Measurements from ENCODE around the gene ATP7B.

Gene ATP7B

GRCh38 chr13:52006523-52007245 lies 4.6 kb downstream of the ATP7B start:
- H3K4me3 ChIP-seq (ENCODE audit: low read depth, low read length) = no peak overlapping the region
- no peak for TF ChIP-seq CTCF (IDR thresholded peaks at IDR 0.05; ENCODE audit: low read depth, low read length, missing control alignments)
- no peak for DNase-seq (ENCODE audit: low read depth)

DNA sequence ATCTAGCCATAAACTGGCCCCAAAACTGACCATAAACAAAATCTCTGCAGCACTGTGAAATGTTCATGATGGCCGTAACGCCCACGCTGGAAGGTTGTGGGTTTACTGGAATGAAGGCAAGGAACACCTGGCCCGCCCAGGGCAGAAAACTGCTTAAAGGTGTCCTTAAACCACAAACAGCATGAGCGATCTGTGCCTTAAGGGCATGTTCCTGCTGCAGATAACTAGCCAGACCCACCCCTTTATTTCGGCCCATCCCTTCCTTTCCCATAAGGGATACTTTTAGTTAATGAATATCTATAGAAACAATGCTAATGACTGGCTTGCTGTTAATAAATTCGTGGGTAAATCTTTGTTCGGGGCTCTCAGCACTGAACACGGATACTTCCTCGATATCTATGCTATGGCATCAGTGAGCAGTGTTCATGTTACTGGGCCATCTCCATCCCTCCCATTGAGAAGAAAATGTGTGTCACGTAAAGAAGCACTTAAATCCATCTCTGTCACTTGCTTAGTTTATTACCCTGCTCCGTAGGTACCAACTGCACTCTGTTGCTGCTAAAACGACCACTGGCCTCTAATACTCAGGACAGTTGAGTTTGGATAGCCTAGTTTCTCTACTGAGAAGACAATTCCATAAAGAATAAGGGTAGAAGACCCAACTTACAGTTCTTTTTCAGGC lies 5.3 kb downstream of the ATP7B start:
- H3K4me3 ChIP-seq (ENCODE audit: low read depth, low read length) = no peak overlapping the region
- TF ChIP-seq CTCF (IDR thresholded peaks at IDR 0.05; ENCODE audit: low read depth, low read length, missing control alignments) = no peak
- no peak for DNase-seq (ENCODE audit: low read depth)

GRCh38 chr13:52004511-52005170 lies 6.6 kb downstream of the ATP7B start:
- no peak overlapping the region for H3K4me3 ChIP-seq (ENCODE audit: low read depth, low read length)
- no peak for TF ChIP-seq CTCF (IDR thresholded peaks at IDR 0.05; ENCODE audit: low read depth, low read length, missing control alignments)
- DNase-seq (ENCODE audit: low read depth) = no peak

DNA sequence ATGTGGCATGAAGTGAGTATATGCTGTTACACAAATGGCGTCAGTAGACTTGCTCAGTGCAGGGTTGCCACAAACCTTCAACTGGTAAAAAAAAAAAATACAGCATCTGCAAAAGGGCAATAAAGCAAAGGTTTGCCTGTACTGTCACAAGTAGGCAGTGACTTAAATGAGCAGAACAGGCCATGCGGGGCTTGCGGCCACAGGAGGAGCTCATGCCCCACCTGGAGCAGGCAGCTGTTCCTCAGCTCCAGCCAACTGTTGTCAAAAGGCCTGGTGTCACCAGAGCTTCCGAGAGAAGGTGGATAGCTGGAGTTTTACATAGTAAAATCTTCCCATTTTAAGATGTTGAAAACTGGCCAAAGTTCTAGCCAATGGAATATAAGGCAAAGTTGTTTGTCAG lies 7.7 kb downstream of the ATP7B start:
- DNase-seq (ENCODE audit: low read depth) = no peak
- no peak overlapping the region for H3K4me3 ChIP-seq (ENCODE audit: low read depth, low read length)
- no peak for TF ChIP-seq CTCF (IDR thresholded peaks at IDR 0.05; ENCODE audit: low read depth, low read length, missing control alignments)

DNA sequence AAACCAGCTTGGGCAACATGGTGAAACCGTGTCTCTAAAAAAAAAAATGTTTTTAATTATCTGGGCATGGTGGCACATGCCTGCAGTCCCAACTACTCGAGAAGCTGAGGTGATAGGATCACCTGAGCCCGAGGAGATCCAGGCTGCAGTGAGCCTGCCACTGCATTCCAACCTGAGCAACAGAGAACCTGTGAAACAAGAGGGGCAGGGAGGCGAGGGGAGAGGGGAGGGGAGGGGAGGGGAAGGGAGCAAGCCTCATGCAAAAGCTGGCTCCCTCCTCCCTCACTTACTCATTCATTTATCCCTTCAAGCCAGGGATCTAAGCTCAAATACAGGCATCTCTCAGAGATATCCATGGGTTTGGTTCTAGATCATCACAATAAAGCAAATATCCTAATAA lies 8.9 kb downstream of the ATP7B start:
- DNase-seq (ENCODE audit: low read depth) = no peak
- no peak for TF ChIP-seq CTCF (IDR thresholded peaks at IDR 0.05; ENCODE audit: low read depth, low read length, missing control alignments)
- H3K4me3 ChIP-seq (ENCODE audit: low read depth, low read length) = no peak overlapping the region

- DNase-seq (ENCODE audit: low read depth) = peak; percentile 18
These were observed 10.0 kb downstream of the ATP7B start for GRCh38 chr13:52001120-52001731.

More at GRCh38 chr13:52001120-52001731, 10.0 kb downstream of the ATP7B start:
- H3K4me3 ChIP-seq (ENCODE audit: low read depth, low read length) = no peak overlapping the region
- peak; percentile 73 for TF ChIP-seq CTCF (IDR thresholded peaks at IDR 0.05; ENCODE audit: low read depth, low read length, missing control alignments)
